IPS-NIHi7 (cell line): ENCODE results near the gene UBTF.

Experiments used
- DNase-seq: peaks from one replicate; pipeline ENCODE4 v3.0.0; 2012; ENCODE audit warnings: mixed read lengths; ENCODE audit errors: extremely low spot score

Gene UBTF

GRCh38 chr17:44213403-44214229 is 5.9 kb downstream of the UBTF start:
- no peak for DNase-seq

- DNase-seq = no peak
Measured at GRCh38 chr17:44212507-44213402, 6.7 kb downstream of the UBTF start.

- DNase-seq = no peak
Measured at GRCh38 chr17:44211281-44212265, 7.9 kb downstream of the UBTF start.

- peak; percentile 92 for DNase-seq
Measured at GRCh38 chr17:44210342-44211192, 8.9 kb downstream of the UBTF start.

- DNase-seq = no peak
Measured at GRCh38 chr17:44209786-44210341, 9.6 kb downstream of the UBTF start.

- no peak for DNase-seq
Measured at GRCh38 chr17:44207743-44208142, 11.7 kb downstream of the UBTF start.

GRCh38 chr17:44207319-44207718 is 12.2 kb downstream of the UBTF start:
- no peak for DNase-seq

GRCh38 chr17:44206825-44207155 is 12.7 kb downstream of the UBTF start:
- no peak for DNase-seq

- DNase-seq = peak; percentile 36
Measured at GRCh38 chr17:44205962-44206824, 13.3 kb downstream of the UBTF start.

GRCh38 chr17:44204441-44204882 is 15.0 kb downstream of the UBTF start:
- no peak for DNase-seq

GRCh38 chr17:44203731-44204440 is 15.6 kb downstream of the UBTF start:
- DNase-seq = peak; percentile 77

- no peak for DNase-seq
Measured at GRCh38 chr17:44202756-44203155, 16.7 kb downstream of the UBTF start.

- DNase-seq = no peak
Measured at GRCh38 chr17:44200478-44201155, 18.9 kb downstream of the UBTF start.

- peak; percentile 97 for DNase-seq
Measured at GRCh38 chr17:44199553-44200477, 19.7 kb downstream of the UBTF start, which contains the start of gene ATXN7L3. TSS of gene ATXN7L3 (minus strand) at chr17:44199884. CDS start at chr17:44198070, 1,814 bp downstream.

GRCh38 chr17:44198721-44199552 is 20.5 kb downstream of the UBTF start:
- peak; percentile 85 for DNase-seq
